GM21390 (cell line): ENCODE data around the gene NDUFB3.
"Not testable (repeated sequence)": the region's sequence is repeated elsewhere in the genome, so short reads cannot be mapped to it uniquely, and the experiment has no call there.

Experiments used
- ATAC-seq: cut with Tn5 transposase; IDR thresholded peaks from one replicate; pipeline ENCODE4 v1.9.1; 2021; ENCODE audit not compliant: unreplicated experiment

Gene NDUFB3

DNA sequence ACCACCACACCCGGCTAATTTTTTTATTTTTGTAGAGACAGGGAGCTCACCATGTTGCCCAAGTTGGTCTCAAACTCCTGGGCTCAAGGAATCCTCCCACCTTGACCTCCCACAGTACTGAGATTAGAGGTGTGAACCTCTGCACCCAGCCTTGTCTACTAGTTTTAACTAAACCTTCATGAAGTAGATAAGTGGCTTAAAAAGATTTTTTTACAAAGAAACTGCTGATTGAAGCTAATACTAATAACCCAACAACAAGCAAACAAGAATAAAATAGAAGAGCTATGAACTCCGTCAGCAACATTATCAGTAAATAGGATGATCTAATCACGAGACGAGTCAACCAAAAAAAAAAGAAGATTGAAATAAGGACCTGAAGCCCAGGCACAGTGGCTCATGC, 18.8 kb downstream of the NDUFB3 start:
- ATAC-seq = no peak

DNA sequence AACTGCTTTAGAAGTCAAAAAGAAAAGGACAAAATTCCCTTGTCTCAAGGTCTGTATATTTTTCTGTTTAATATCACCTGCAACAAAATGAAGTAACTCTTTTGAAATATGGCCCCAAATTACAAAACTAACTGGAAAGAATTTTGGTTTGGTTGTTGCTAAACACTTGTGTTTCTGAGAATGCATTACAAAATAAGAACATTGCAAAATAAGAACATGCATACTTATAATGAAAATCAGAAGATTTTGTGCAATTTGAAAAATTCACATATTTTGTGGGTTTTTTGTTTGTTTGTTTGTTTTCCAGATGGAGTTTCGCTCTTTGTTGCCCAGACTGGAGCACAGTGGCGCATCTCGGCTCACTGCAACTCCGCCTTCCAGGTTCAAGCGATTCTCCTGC, 21.8 kb downstream of the NDUFB3 start:
- ATAC-seq = no peak

DNA sequence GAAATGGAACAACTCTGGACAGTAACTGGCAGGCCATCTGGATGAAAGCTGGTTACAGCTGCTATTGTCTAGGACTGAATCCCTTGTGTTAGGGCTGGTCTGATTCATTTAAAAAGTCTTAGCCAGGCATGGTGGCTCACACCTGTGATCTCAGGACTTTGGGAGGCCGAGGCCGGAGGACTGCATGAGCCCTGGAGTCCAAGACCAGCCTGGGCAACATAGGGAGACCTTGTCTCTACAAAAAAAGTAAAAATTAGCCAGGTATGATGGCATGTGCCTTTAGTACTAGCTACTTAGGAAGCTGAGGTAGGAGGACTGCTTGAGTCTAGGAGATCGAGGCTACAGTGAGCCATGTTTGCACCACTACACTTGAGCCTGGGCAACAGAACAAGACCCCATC, 28.7 kb downstream of the NDUFB3 start:
- ATAC-seq = no peak

DNA sequence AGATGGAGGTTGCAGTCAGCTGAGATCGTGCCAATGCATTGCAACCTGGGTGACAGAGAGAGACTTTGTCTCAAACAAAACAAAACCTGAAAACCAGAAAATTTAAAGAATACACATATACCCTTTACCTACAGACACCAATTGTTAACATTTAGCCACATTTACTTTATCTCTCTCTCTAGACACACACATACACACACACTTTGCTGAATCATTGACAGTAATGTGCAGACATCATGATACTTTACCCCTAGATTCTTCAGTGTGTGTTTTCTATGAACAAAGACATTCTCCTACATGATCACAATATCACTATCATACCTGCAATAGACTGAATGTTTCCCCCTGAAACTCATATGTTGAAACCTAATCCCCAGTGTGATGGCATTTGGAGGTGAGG, 34.0 kb downstream of the NDUFB3 start:
- ATAC-seq = no peak

DNA sequence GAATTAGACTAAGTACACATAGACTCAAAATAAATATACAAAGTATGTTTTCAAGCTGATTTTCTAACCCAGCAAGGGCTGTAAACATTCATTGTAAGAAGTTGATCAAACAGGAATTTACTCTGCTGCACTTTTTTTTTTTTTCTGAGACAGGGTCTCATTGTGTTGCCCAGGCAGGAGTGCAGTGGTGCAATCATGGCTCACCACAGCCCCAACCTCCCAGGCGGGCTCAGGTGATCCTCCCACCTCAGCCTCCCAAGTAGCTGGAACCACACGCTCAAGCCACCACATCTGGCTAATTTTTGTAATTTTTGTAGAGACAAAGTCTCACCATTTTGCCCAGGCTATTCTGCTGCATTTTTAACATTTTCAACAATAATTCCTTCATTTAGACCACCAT, 35.8 kb downstream of the NDUFB3 start:
- ATAC-seq = no peak

DNA sequence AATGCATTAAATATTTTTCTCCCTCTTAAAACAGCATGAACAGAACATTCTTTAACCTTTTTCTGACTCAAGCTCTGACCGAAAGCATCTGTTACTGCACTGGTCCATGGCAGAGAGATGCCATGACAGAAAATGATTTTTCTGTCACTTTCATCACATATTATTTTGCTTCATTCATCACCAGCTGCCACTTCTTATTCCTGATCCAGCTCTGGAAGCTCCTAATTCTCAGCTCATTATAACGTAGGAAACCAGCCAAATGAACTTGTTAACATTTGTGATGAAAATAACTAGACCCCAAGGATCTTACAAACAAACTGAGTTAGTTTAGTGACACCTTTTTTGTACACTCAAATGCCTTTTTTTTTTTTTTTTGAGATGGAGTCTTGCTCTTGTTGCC, 36.5 kb downstream of the NDUFB3 start:
- ATAC-seq = no peak

DNA sequence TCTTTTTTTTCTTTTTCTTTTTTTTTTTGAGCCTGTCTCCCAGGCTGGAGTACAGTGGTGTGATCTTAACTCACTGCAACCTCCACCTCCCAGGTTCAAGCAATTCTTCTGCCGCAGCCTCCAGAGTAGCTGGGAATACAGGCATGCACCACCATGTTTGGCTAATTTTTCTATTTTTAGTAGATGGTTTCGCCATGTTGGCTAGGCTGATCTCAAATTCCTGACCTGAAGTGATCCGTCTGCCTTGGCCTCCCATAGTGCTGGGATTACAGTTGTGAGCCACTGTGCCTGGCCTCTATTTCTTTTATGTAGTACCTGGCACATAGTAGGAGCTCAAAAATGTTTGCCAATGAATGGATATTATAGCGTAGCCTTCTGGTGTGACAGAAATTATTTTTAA, 37.4 kb downstream of the NDUFB3 start:
- no peak for ATAC-seq

DNA sequence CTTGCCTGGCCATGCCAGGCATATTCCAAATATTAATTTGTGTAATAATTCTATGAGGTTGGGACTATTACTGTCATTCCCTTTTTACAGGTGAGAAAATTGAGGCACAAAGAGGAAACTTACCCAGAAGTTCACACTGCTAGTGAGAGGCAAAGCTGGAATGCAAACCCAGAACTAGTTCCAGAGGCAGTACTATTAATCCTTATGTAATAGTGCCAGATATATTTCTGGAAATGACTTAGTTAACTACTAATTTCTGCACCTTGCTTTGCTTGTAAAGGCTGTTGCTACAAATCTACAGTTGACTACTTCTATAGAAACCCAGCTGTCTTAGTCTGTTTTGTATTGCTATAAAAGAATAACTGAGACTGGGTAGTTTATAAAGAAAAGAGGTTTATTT, 38.8 kb downstream of the NDUFB3 start:
- no peak for ATAC-seq

DNA sequence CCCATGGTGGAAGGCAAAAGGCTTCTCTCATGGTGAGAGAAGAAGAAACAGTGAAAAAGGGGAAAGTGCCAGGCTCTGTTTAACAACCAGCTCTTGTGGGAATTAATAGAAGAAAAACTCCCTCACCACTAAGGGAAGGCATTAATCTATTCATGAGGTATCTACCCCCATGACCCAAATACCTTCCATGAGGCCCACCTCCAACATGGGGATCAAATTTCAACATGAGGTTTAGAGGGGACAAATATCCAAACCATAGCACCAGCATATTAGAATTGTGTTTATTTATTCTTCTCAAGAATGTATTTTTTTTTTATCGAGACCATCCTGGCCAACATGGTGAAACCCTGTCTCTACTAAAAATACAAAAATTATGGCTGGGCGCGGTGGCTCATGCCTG, 39.3 kb downstream of the NDUFB3 start:
- no peak for ATAC-seq

DNA sequence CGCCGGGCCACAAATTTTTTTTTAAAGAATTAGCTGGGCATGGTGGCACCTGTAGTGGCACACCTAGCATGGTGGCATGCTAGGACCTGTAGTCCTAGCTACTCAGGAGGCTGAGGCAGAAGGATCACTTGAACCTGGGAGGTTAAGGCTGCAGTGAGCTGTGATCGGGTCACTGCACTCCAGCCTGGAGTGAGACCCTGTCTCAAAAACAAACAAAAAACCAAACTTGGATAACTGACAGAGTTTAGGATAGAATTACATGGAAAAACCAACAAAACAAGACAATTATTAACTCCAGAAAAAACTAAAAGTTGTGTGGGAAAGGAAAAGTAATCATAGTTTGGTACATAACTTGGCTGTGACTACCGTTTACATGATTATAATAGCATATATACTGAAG, 42.5 kb downstream of the NDUFB3 start:
- no peak for ATAC-seq

DNA sequence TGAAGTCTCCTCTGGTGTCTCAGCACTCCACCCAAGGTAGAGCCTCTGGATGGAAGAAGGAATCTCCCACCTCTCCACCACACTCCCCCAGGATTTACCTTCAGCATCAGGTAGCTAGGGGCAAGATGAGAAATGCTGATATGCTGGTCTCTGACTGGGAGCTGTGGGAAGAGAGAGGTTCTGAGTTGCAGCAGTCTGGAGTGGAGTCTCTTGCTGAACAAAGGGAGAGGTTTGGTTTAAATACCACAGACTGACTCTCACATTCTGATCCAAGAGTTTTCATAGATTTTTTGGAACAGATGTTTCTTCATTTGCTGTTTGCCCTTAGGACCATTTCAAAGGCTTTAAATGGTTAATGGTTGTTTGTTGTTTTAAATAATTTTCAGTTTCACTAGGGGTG, 43.0 kb downstream of the NDUFB3 start:
- ATAC-seq = no peak

DNA sequence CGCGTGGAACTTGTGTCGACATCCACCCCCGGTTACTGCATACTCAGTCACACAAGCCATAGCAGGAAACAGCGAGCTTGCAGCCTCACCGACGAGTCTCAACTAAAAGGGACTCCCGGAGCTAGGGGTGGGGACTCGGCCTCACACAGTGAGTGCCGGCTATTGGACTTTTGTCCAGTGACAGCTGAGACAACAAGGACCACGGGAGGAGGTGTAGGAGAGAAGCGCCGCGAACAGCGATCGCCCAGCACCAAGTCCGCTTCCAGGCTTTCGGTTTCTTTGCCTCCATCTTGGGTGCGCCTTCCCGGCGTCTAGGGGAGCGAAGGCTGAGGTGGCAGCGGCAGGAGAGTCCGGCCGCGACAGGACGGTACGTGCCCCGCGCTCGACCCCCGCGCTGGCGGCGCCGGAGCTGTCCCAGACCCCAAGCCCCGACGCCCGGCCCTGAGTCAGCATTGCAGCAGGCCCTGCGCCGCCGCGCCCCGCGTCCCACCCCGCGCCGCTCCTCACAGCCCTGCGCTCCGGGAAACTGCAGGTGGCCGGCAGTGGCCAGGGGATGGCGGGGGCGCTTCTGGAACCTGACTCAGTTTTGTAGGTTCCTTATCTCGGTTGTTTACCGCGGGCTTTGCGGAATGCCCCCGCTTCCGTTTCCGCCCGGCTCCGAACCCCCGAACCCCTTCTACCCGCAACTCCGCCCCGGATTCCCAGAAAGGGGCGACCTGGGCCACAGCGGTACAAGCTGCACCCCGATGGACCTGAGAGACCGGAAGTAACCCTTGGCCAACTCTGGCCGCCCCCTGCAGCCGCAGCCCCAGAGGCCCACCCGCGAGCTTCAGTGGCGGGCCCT, 44.5 kb downstream of the NDUFB3 start, which contains the start of gene CFLAR:
CFLAR (plus strand) TSS at position 50 of the 844 bp plus-strand sequence. CDS start 13,702 bp downstream, outside the sequence.
- peak; percentile 34 for ATAC-seq

DNA sequence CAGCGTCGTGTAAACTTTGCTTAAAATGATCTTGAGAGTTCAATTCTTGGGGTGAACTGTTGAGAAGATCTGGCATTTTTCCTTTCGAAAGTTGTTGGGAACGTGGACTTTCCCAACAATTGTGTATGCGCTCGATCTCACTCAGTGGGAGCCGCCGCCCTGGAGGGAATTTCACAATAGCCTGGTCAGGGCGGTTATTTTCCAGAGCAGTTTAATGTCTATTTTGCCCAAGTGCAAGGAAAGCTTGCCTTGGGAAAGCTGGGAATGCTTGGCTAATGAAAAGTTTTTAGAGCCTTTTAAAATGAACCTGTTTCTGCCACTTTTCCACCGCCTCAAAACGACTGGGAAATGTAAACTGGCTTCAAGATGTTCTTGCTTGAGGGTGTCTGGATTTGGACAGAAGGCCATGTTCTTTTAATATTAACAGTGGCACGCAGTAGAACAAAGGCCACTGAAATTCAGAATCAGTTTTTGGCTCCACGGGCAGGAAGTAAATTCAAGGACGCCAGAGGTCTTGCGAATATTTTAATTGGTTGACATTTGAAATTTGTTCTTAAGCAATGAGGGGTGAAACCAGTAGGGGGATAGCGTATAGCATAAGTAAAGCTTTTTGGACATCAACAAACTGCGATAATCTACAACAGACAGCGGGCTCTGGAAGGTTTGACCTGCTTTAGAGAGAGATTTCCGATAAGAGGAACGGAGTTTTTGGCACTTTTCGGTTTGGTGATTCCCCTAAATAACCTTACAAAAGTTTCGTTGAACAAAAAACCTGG, 45.3 kb downstream of the NDUFB3 start:
- ATAC-seq = peak; percentile 15

DNA sequence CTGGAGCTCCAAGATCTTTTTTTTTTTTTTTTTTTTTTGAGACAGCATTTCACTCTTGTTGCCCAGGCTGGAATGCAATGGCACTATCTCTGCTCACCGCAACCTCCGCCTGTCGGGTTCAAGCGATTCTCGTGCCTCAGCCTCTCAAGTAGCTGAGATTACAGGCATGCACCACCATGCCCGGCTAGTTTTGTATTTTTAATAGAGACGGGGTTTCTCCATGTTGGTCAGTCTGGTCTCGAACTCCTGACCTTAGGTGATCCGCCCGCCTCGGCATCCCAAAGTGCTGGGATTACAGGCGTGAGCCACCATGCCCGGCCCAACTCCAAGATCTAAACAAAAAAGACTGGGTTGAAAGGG, 45.9 kb downstream of the NDUFB3 start:
- ATAC-seq = not testable (repeated sequence)

DNA sequence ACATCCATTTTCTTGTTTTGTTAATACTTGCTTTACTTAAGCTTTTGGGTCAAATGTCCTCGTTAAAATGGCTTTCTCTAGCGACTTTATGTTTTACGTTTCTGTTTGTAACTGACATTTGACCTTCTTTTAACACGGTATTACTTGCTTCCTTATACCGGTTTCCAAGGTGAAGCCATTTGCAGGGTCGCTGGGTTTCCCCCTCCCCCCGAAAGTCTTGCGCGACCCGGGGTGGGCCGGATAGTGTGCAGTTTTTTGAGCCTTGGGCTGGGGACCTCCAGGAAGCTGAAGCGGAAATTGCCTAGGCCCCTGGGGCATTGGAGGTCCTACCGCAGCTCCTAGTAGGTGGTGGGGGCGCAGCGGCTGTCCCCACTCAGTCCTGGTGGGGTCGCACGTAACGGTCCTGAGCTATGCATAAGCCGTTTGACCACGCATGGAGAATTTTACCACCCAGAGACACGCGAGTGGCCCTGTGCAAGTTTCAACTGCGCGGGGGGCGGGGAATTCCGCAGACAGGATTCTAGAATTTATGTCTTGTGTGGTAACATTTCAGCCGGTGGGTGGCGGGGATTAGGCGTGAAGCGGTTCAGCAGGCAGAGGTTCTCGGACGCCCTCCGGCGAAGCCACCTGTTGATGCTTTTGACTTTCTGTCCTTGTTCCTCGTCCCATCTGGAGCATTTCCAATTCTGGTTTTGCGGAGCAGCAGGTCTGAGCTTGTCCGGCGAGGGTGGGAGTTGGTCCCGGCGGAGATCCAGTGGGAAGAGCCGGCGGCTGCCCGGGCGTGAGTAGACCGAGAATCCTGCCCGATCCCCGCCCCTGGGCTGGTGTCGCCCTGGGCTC, 46.5 kb downstream of the NDUFB3 start:
- peak; percentile 36 for ATAC-seq

DNA sequence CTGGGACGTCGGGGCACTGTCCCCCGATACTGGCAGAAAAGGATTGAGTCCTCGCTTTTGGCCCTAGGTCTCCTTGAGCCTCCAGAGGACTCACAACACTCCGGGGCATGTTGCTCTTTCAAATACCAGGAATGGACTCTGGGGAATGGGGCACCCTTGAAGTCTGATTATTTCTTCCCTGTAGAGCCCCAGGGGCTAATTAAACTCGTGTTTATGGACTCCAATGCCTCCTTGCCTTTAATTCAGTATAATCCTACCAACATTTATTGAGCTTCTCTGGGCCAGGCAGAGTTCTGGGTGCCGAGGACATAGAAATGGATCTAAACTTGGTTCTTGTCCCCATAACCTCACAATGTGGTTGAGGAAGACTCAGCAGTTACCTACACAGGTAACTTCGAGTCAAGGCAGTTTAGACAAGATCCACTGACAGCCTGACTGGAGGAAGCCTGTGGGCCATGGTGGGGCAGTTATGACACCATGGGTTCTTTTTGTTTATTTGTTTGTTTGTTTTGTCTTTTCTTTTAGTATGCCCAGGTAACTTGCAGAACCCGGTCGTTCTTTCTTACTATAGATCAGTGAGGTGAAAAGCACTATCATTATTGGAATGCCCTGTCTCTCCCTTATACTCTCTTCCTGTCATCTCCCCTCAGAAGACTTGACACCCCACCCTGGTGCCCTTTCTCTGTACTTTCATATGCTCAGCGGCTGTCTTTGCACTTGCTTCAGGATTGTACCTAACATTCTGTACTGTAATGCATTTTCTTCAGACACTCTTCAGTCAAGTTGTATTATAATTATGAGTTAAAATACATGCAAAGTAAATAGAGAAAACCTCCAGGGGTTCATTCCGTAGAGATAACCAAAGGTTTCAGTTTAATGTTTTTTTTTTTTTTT, 47.4 kb downstream of the NDUFB3 start:
- no peak for ATAC-seq

DNA sequence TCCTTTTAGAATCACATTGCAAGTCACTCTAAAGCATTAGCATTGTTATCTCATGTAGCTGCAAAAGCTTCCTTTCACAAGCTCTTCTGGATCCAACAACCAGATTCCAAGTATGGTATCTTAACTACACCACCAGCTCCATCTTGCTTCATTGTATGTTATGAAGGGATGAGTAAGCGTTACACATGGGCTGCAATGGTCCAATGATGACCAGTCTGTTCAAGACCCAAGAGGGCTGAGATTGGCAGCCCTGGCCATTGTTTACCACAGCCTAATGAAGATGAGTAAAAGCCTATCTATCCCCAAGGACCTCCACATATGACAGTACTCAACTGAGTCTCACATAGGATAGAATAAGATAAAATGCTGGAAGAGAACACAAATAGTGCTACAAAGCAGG, 50.5 kb downstream of the NDUFB3 start:
- no peak for ATAC-seq

DNA sequence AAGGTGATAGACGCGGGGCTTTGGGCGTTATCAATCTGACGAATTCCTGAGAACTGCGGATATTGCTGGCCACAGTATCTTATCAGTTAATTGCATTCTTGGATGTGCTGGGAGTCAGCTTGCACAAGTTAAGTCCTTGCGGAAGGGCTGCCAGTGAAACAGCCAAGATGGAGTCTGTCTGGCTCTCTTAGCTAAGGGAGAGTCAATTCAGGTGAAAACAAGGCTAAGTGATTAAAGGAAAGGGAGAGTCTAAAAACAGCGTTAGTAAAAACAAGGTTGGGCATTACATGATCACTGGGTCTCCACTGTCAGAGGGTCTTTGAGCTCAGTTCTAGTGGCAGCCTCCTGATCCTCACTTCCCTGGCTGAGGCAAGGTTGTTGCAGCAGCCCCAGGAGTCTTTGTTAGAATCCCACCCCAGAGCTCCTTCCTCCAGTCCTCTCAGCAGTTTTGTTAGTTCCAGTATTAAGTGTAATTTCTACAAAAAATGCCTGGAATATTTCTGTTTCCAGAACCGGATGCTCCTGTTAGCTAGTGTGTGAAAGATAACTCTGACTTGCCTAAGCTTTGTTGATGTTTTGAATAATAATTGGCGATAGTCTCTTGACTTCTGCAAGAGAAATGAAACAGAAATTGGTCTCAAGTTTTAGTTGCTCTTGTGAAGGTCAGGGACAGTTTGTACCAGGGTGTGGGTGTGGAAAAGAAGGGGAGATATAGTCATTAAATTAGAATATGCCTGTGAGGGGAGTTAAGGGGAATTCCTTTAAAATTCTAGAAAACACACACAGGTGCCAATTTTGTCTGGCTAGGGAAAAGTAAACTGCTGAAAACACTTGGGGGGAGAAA, 54.7 kb downstream of the NDUFB3 start:
- ATAC-seq = peak; percentile 17

DNA sequence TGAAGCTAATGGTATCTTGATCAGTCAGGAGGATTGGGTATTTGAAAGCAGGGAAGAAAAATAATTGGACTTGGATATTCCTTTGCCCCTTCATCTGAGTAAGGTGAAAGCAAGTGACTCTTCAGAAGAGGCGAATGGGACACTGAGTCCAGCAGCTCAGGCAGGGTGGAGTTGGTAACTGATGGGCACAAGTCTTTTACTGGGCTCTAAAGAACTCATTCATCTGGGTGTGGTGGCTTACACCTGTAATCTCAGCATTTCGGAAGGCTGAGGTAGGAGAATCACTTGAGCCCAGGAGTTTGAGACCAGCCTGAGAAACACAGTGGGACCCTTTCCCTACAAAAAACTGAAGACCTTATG, 55.3 kb downstream of the NDUFB3 start:
- no peak for ATAC-seq

DNA sequence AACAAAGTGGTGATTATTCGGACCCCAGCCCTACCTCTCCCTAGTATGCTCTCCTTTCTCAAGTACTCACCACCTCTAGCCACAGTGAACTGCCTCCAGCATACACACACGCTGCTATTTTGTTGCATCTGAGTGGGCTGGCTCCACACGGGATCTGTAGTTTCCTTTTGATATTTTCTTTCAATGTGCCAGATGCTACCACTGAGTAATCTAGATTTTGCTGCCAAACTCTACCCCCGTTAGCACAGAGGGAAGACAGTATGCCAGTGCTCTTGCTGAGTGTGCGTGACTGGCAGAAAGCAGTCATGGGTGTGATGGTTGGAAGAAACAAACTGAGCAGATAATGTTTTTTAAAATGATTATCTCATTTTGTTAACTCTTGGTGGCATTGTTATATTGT, 55.8 kb downstream of the NDUFB3 start:
- no peak for ATAC-seq
